HT1080 (cell line): Measurements from ENCODE around the gene RTEL1. TPM values are rescaled to one million over a fixed set of nuclear protein-coding genes. Genes with fewer than 3 reads are reported as not detected.
"Not testable (repeated sequence)": the region's sequence is repeated elsewhere in the genome, so short reads cannot be mapped to it uniquely, and the experiment has no call there.

Experiments used
- DNase-seq: peaks from one replicate; pipeline ENCODE4 v3.0.0-alpha.2; 2015; ENCODE audit warnings: low read depth
- total RNA-seq: library from RNA; depleted of rRNA; stranded (reverse); fragments of >200 nt; shearing (Covaris generic); gene quantifications from 2 replicates; pipeline ENCODE4 v1.2.3, GENCODE V29; 2014

The RTEL1 gene
- total RNA-seq, 1 experiment from 2014 or later: 19.3 TPM

DNA sequence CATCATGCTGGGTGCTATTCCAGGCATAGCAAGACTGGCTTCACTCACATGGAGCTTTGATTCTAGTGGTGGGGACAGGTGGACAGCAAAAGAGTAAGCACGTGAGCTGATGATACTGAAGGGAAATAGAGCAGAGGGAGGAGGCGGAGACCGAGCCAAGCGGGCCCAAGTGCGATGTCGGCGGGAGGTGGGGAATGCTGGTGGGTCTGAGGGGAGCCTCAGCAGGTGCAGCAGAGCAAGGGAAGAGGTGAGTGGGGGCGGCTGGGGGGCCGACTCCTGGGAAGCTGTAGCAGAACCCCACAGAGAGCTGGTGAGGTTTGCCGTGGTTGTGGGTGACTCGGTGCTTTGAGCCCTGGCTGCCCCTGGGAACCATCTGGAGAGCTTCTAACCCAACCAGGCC is 10.2 kb downstream of the RTEL1 start:
- DNase-seq: no peak

- DNase-seq: not testable (repeated sequence)
Observed at GRCh38 chr20:63671695-63672094, 13.6 kb downstream of the RTEL1 start.

- DNase-seq: no peak
Observed at GRCh38 chr20:63672666-63673065, 14.6 kb downstream of the RTEL1 start.

DNA sequence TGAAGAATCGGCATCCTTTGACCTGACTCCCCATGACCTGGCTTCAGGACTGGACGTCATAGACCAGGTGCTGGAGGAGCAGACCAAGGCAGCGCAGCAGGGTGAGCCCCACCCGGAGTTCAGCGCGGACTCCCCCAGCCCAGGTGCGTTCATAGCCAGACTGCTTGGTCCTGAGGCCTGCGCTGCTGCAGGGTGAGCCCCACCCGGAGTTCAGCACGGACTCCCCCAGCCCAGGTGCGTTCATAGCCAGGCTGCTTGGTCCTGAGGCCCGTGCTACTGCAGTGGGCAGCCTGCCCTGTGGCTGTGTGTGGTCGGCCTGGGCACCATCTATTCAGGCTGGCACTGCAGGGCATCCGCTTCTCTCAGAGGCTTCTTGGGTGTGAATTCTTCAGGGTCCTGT is 15.8 kb downstream of the RTEL1 start:
- no peak for DNase-seq

GRCh38 chr20:63675681-63676368 is 17.7 kb downstream of the RTEL1 start:
- no peak for DNase-seq

- DNase-seq: no peak
Observed at GRCh38 chr20:63678071-63678470, 20.0 kb downstream of the RTEL1 start.

DNA sequence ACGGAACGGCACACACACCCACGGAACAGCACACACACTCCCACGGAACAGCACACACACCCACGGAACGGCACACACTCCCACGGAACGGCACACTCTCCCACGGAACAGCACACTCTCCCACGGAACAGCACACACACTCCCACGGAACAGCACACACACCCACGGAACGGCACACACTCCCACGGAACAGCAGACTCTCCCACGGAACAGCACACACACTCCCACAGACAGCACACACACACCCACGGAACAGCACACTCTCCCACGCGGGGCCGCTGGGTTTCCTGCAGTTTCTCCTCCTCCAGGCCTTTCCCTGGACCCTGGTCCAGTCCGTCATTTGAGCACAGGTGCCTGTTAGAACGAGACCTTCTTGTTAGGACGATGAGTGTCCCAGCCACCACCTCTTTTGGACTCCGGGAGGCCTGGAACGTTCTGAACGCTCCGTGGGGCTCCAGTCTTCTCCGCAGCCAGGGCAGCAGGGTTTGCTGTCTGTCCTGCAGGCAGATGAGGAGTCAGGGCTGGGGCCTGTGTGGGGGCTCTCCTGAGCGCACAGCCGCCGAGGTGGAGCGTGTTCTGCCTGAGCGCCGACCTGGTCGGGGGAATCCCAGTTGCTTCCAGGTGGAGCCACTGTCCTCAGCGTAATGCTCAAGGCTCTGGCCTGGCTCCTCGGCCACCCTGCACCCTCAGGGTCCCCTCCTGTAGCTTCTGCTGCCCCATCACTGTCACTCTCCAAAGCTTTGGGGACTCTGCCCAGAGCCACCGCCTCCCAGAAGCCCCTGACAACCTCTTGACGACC is 20.8 kb downstream of the RTEL1 start:
- no peak for DNase-seq

DNA sequence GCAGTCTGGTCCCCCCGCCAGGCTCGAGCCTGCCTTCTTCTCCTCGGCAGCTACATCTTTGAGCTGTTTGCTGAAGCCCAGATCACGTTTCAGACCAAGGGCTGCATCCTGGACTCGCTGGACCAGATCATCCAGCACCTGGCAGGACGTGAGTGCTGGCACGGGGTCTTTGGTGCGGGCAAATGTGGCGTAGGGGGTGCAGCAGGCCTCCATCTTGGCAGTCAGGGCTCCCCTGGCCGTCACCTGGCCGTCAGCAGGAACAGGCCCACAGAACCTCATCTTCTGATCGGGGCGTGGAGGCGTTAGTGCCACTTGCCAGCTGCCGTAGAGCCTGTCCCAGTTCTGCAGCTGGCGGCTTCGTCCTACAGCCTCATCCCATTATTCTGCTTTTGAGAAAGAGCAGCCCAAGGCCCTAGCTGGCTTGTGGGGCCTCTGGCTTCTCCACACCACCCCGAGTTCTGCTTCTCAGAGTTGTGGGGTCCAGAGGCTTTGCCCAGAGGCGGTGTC is 21.7 kb downstream of the RTEL1 start:
- no peak for DNase-seq

- no peak for DNase-seq
Observed at GRCh38 chr20:63680427-63680826, 22.3 kb downstream of the RTEL1 start.

GRCh38 chr20:63680857-63681608 is 22.9 kb downstream of the RTEL1 start:
- DNase-seq: no peak

DNA sequence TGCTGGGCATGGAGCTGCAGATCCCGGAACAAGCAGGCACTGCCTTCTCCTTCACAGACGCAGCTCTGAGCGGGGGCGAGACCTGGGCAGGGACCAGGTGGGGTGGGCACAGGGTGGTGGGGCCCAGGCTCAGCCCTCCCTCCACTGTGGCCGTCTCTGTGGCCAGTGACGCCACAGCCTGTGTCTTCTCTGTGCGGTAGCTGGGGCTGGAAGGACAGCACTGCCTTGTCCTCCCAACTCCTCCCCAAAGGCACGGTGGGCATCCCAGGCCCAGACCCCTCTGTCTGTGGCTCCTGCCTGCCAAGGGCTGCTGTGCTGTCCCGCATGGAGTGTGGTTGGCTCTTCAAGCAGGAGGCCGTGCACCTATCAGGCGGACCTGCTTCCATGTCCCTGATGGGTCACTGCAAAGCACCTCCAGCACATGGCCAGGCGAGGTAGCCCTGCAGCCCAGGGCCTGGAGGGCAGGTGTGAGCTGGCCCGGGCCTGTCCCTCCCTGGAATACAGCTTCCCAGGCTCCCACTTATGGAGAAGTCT is 23.6 kb downstream of the RTEL1 start:
- DNase-seq: no peak

GRCh38 chr20:63682384-63683139 is 24.4 kb downstream of the RTEL1 start:
- DNase-seq: peak; percentile 100

DNA sequence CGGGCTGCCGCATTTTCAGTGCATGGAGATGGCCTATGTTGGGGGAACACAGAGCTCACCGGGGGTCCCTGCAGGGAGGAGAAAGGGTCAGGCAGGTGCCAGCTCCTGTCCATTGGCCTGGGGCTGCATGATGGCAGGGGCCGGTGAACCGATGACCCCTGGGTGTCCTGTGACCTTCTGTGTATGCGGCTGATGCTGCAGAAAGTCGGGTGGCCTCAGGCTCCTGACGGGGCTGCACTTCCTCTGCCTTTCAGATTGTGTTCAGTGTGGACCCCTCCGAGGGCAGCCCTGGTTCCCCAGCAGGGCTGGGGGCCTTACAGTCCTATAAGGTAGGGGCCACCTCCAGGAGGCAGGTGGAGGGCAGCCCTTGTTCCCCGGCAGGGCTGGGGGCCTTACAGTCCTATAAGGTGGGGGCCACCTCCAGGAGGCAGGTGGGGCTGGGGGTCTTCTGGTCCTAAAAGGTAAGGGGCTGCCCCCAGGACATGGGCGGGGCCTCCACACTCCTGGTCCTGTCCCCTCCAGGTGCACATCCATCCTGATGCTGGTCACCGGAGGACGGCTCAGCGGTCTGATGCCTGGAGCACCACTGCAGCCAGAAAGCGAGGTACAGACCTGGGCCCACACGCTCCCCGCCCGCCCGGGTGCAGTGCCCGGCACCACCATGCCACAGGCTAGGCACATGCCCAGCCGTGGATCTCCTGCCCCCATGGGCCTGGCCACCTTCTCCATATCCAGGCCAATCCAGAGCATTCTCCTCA is 27.3 kb downstream of the RTEL1 start:
- no peak for DNase-seq

DNA sequence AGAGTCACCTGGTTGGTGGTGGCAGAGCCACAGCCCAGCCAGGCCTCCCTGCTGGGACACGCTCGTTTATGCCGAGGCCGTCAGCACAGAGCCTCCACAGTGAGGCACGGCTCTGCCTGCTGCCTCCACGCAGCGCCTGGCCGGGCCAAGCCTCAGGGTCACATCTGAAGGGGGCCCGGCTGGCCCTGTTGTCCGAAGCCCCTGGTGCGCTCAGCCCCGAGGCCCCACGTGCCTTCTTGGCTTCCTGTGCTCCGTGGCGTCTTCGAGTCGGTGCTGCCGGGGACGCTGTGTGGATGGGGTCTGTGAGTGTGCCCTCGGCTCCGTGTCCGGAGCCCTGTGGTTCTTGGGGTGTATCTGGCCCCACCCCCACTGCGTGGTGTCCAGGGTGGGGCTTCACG is 28.0 kb downstream of the RTEL1 start:
- no peak for DNase-seq

DNA sequence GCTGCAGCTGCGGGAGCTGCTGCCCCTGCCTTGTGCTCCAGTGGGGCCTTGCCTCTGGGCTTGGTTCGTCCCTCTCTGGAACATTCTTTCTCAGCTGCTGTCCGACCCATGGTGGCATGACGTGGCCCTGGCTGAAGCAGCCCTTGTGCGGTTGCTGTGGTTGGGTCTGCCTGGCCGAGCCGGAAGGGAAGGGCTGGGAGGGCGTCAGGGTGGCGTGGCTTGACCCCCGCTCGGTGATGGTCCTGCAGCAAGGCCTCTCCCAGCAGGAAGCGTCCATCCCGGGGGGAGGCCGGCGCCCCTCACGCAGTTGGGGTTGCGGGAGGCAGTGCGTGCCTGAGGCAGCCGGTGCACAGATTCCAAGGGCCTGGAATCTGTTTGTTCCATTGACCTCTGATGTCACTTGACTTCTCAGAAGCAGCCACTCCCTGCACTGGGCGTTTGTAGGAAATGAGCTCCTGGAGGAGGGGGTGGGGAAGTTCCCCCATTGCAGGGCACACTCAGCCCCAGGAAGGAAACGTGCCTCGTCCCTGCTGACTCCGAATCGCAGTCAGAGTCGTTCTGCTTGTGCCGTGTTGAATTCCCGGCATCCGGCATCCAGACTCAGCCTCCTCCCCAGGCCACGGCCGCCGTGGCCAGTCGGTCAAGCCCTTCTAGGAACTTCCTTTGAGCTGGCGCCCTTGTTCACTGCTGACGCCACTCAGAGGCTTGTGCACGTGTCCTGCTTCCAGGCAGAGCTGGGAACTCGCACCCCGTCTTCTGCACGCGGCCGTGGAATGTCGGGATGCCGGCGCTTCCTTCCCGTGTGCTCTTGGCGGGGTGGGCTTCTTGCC is 28.6 kb downstream of the RTEL1 start:
- peak; percentile 86 for DNase-seq

DNA sequence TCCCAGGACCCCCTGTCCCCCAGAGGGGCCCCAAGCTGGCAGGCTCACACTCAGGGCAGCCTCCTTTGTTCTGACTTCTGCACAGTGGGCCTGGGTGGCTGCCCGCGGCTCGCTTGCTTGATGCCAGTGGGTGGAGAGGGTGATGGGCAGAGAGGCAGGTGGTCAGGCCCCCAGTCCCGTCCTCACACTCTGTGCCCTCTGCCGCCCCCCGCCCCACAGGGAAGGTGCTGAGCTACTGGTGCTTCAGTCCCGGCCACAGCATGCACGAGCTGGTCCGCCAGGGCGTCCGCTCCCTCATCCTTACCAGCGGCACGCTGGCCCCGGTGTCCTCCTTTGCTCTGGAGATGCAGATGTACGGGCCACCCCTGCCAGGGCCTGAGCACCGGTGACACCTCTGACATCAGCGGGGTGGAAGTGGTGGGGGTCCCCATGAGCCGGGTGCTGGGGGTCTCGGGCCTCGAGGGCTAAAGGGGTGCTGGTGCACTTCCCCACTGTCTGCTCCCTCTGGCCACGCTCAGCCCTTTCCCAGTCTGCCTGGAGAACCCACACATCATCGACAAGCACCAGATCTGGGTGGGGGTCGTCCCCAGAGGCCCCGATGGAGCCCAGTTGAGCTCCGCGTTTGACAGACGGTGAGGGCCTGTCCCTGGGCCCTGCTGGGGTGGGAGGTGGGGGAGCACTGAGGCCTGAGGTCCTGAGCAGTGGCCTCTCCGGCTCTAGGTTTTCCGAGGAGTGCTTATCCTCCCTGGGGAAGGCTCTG is 29.5 kb downstream of the RTEL1 start:
- DNase-seq: no peak

GRCh38 chr20:63688228-63689045 is 30.3 kb downstream of the RTEL1 start:
- DNase-seq: no peak
